Measurements from ENCODE around the gene ZBTB7B. TPM values are rescaled to one million over a fixed set of nuclear protein-coding genes. Genes with fewer than 3 reads are reported as not detected.

Gene ZBTB7B
- total RNA-seq, 4 donors from 2014 or later, result 3.8 to 53.4 (median 11.9) TPM

GRCh38 chr1:155012776-155013602 lies 10.4 kb downstream of the ZBTB7B start:
- peak overlapping the region in 1 of 2 donors; percentile 57 for H3K27ac ChIP-seq
- H3K4me3 ChIP-seq, result no peak overlapping the region
- TF ChIP-seq CTCF (IDR thresholded peaks at IDR 0.05) (no peak), POLR2A (IDR thresholded peaks at IDR 0.05) (no peak)
- intact Hi-C loops (cut with DNase I; ENCODE audit: low total_unique reads), result loop anchor here (5.0 kb wide), 1 partner anchor 51 kb away; the partner anchor contains the start of gene PYGO2
- no peaks in the 10 kb centered on the region for H3K36me3 ChIP-seq
- H3K9me3 ChIP-seq, result no peaks in the 10 kb centered on the region
- H3K4me1 ChIP-seq, result peaks cover 0 to 15% of the 10 kb centered on the region in 2 donors
- H3K27me3 ChIP-seq, result no peaks in the 10 kb centered on the region
- DNase-seq, result no peak

- TF ChIP-seq CTCF (IDR thresholded peaks at IDR 0.05) (no peak), POLR2A (IDR thresholded peaks at IDR 0.05) (no peak)
- Histone ChIP-seq H3K9me3 (no peaks in the 10 kb centered on the region), H3K4me1 (peaks cover 0 to 19% of the 10 kb centered on the region in 2 donors), H3K27me3 (no peaks in the 10 kb centered on the region), H3K4me3 (no peak overlapping the region), H3K36me3 (no peaks in the 10 kb centered on the region), H3K27ac (no peak overlapping the region)
- no peak for DNase-seq
- intact Hi-C loops (cut with DNase I; ENCODE audit: low total_unique reads), result loop anchor here (5.0 kb wide), 1 partner anchor 51 kb away; the partner anchor contains the start of gene PYGO2
Measured at GRCh38 chr1:155013632-155014031, 11.0 kb downstream of the ZBTB7B start.

DNA sequence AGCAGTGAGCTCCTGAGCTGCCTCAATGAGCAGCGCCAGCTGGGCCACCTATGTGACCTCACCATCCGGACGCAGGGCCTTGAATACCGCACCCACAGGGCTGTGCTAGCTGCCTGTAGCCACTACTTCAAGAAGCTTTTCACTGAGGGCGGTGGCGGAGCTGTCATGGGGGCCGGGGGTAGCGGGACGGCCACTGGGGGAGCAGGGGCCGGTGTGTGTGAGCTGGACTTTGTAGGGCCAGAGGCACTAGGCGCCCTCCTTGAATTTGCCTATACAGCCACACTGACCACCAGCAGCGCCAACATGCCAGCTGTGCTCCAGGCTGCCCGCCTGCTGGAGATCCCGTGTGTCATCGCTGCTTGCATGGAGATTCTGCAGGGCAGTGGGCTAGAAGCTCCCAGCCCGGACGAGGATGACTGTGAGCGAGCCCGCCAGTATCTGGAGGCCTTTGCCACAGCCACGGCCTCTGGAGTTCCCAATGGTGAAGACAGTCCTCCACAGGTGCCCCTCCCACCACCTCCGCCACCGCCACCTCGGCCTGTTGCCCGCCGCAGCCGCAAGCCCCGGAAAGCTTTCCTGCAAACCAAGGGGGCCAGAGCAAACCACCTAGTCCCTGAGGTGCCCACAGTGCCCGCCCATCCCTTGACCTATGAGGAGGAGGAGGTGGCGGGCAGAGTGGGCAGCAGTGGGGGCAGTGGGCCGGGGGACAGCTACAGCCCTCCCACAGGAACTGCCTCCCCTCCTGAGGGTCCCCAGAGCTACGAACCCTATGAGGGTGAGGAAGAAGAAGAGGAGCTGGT lies 12.3 kb downstream of the ZBTB7B start:
- Histone ChIP-seq H3K27ac (no peak overlapping the region), H3K9me3 (no peaks in the 10 kb centered on the region), H3K27me3 (no peaks in the 10 kb centered on the region), H3K36me3 (no peaks in the 10 kb centered on the region), H3K4me1 (peaks cover 0 to 19% of the 10 kb centered on the region in 2 donors), H3K4me3 (no peak overlapping the region)
- no peak for TF ChIP-seq POLR2A (IDR thresholded peaks at IDR 0.05)
- no peak for TF ChIP-seq CTCF (IDR thresholded peaks at IDR 0.05)
- intact Hi-C loops (cut with DNase I; ENCODE audit: low total_unique reads), result loop anchor here (5.0 kb wide), 1 partner anchor 53 kb away; the partner anchor contains the start of gene PYGO2
- DNase-seq, result no peak

DNA sequence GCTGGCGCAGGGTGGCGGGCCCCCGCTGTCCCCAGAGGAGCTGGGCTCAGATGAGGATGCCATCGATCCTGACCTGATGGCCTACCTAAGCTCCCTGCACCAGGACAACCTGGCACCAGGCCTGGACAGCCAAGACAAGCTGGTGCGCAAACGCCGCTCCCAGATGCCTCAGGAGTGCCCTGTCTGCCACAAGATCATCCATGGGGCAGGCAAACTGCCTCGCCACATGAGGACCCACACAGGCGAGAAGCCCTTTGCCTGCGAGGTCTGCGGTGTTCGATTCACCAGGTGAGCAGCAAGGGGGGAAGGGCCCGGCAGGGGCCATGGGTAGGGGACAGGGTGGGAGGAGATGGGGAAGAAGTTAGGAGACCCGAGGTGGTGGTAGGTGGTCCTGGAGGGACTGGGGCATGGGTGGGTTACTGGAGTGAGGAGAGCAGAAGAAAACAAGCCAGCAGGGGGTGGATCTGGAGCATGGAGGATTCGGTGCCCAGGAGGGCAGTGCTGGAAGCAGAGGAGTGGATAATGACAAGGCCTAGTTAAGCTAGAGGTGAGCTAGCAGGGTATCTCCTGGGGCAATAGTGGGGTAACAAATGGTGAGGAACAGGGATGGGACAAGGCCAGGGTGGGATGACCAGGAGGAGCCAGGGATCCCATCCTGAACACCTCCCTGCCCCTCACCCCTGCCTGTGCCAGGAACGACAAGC lies 13.1 kb downstream of the ZBTB7B start:
- H3K4me1 ChIP-seq, result peaks cover 0 to 19% of the 10 kb centered on the region in 2 donors
- no peaks in the 10 kb centered on the region for H3K27me3 ChIP-seq
- no peaks in the 10 kb centered on the region for H3K9me3 ChIP-seq
- intact Hi-C loops (cut with DNase I; ENCODE audit: low total_unique reads), result no loop called here
- TF ChIP-seq CTCF (IDR thresholded peaks at IDR 0.05) (no peak), POLR2A (IDR thresholded peaks at IDR 0.05) (no peak)
- no peaks in the 10 kb centered on the region for H3K36me3 ChIP-seq
- no peak overlapping the region for H3K4me3 ChIP-seq
- peak overlapping the region in 1 of 2 donors; percentile 94 for H3K27ac ChIP-seq
- no peak for DNase-seq
